ENCODE measurements around the gene ARTN. TPM values are rescaled to one million over a fixed set of nuclear protein-coding genes. Genes with fewer than 3 reads are reported as not detected.

ARTN gene
- total and polyA plus RNA-seq, 4 donors = 0.23 to 2.7 (median 1.2) TPM

GRCh38 chr1:43983253-43983899, 49.8 kb downstream of the ARTN start:
- TF ChIP-seq CTCF (IDR thresholded peaks at IDR 0.05; ENCODE audit: control extremely low read depth, extremely low read depth) = no peak
- 88% methylated on average over 12 of the region's 12 CpGs for WGBS, 2 donors
- H3K36me3 ChIP-seq (ENCODE audit: control insufficient read depth in 4 of 4, insufficient read depth in 4 of 4, low read length in 4 of 4) = peaks cover 2 to 6% (median 5%) of the 10 kb centered on the region in 4 donors

GRCh38 chr1:43984855-43985254, 51.3 kb downstream of the ARTN start:
- DNase-seq (no peak), ATAC-seq (ENCODE audit: insufficient read depth, low FRiP score) (no peak)
- WGBS, 2 donors = 96 to 97% methylated on average over 16 of the region's 16 CpGs
- Histone ChIP-seq H3K4me1 (ENCODE audit: control insufficient read depth in 5 of 5, insufficient read depth in 5 of 5, low read length in 5 of 5) (peaks cover 0 to 13% (median 2%) of the 10 kb centered on the region in 5 donors), H3K27ac (ENCODE audit: low read depth in 1 of 2, low read length in 1 of 2) (no peak overlapping the region), H3K27me3 (ENCODE audit: control insufficient read depth in 3 of 3, insufficient read depth in 3 of 3, low read length in 2 of 3) (no peaks in the 10 kb centered on the region), H3K9ac (ENCODE audit: insufficient read depth in 1 of 2, low read length in 2 of 2) (no peak overlapping the region), H3K36me3 (ENCODE audit: control insufficient read depth in 4 of 4, insufficient read depth in 4 of 4, low read length in 4 of 4) (peaks cover 2 to 6% (median 5%) of the 10 kb centered on the region in 4 donors), H3K4me3 (no peak overlapping the region), H3K9me3 (ENCODE audit: control insufficient read depth in 4 of 4, insufficient read depth in 3 of 4, low read length in 3 of 4) (no peaks in the 10 kb centered on the region)
- TF ChIP-seq CTCF (IDR thresholded peaks at IDR 0.05; ENCODE audit: control extremely low read depth, extremely low read depth) = no peak

More at GRCh38 chr1:43983253-43983899, 49.8 kb downstream of the ARTN start:
- peaks cover 0 to 15% (median 4%) of the 10 kb centered on the region in 5 donors for H3K4me1 ChIP-seq (ENCODE audit: control insufficient read depth in 5 of 5, insufficient read depth in 5 of 5, low read length in 5 of 5)
- no peaks in the 10 kb centered on the region for H3K9me3 ChIP-seq (ENCODE audit: control insufficient read depth in 4 of 4, insufficient read depth in 3 of 4, low read length in 3 of 4)
- no peak overlapping the region for H3K4me3 ChIP-seq
- H3K27me3 ChIP-seq (ENCODE audit: control insufficient read depth in 3 of 3, insufficient read depth in 3 of 3, low read length in 2 of 3) = no peaks in the 10 kb centered on the region
- ATAC-seq (ENCODE audit: insufficient read depth, low FRiP score) = no peak
- no peak overlapping the region for H3K27ac ChIP-seq (ENCODE audit: low read depth in 1 of 2, low read length in 1 of 2)
- DNase-seq = no peak
- H3K9ac ChIP-seq (ENCODE audit: insufficient read depth in 1 of 2, low read length in 2 of 2) = no peak overlapping the region

GRCh38 chr1:43985984-43986595, 52.5 kb downstream of the ARTN start:
- Histone ChIP-seq H3K27ac (ENCODE audit: low read depth in 1 of 2, low read length in 1 of 2) (no peak overlapping the region), H3K9me3 (ENCODE audit: control insufficient read depth in 4 of 4, insufficient read depth in 3 of 4, low read length in 3 of 4) (no peaks in the 10 kb centered on the region), H3K27me3 (ENCODE audit: control insufficient read depth in 3 of 3, insufficient read depth in 3 of 3, low read length in 2 of 3) (no peaks in the 10 kb centered on the region), H3K36me3 (ENCODE audit: control insufficient read depth in 4 of 4, insufficient read depth in 4 of 4, low read length in 4 of 4) (peaks cover 2 to 6% (median 5%) of the 10 kb centered on the region in 4 donors), H3K4me1 (ENCODE audit: control insufficient read depth in 5 of 5, insufficient read depth in 5 of 5, low read length in 5 of 5) (peaks cover 0 to 7% (median 4%) of the 10 kb centered on the region in 5 donors), H3K4me3 (no peak overlapping the region), H3K9ac (ENCODE audit: insufficient read depth in 1 of 2, low read length in 2 of 2) (no peak overlapping the region)
- WGBS, 2 donors = 78 to 84% methylated on average over 4 of the region's 4 CpGs
- DNase-seq (no peak), ATAC-seq (ENCODE audit: insufficient read depth, low FRiP score) (no peak)
- no peak for TF ChIP-seq CTCF (IDR thresholded peaks at IDR 0.05; ENCODE audit: control extremely low read depth, extremely low read depth)

All from lung (tissue), 12 donors.